ENCODE measurements around the gene HEATR1.
"Not testable (repeated sequence)": the region's sequence is repeated elsewhere in the genome, so short reads cannot be mapped to it uniquely, and the experiment has no call there.

The HEATR1 gene, protein sequence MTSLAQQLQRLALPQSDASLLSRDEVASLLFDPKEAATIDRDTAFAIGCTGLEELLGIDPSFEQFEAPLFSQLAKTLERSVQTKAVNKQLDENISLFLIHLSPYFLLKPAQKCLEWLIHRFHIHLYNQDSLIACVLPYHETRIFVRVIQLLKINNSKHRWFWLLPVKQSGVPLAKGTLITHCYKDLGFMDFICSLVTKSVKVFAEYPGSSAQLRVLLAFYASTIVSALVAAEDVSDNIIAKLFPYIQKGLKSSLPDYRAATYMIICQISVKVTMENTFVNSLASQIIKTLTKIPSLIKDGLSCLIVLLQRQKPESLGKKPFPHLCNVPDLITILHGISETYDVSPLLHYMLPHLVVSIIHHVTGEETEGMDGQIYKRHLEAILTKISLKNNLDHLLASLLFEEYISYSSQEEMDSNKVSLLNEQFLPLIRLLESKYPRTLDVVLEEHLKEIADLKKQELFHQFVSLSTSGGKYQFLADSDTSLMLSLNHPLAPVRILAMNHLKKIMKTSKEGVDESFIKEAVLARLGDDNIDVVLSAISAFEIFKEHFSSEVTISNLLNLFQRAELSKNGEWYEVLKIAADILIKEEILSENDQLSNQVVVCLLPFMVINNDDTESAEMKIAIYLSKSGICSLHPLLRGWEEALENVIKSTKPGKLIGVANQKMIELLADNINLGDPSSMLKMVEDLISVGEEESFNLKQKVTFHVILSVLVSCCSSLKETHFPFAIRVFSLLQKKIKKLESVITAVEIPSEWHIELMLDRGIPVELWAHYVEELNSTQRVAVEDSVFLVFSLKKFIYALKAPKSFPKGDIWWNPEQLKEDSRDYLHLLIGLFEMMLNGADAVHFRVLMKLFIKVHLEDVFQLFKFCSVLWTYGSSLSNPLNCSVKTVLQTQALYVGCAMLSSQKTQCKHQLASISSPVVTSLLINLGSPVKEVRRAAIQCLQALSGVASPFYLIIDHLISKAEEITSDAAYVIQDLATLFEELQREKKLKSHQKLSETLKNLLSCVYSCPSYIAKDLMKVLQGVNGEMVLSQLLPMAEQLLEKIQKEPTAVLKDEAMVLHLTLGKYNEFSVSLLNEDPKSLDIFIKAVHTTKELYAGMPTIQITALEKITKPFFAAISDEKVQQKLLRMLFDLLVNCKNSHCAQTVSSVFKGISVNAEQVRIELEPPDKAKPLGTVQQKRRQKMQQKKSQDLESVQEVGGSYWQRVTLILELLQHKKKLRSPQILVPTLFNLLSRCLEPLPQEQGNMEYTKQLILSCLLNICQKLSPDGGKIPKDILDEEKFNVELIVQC (N-terminal part only)

DNA sequence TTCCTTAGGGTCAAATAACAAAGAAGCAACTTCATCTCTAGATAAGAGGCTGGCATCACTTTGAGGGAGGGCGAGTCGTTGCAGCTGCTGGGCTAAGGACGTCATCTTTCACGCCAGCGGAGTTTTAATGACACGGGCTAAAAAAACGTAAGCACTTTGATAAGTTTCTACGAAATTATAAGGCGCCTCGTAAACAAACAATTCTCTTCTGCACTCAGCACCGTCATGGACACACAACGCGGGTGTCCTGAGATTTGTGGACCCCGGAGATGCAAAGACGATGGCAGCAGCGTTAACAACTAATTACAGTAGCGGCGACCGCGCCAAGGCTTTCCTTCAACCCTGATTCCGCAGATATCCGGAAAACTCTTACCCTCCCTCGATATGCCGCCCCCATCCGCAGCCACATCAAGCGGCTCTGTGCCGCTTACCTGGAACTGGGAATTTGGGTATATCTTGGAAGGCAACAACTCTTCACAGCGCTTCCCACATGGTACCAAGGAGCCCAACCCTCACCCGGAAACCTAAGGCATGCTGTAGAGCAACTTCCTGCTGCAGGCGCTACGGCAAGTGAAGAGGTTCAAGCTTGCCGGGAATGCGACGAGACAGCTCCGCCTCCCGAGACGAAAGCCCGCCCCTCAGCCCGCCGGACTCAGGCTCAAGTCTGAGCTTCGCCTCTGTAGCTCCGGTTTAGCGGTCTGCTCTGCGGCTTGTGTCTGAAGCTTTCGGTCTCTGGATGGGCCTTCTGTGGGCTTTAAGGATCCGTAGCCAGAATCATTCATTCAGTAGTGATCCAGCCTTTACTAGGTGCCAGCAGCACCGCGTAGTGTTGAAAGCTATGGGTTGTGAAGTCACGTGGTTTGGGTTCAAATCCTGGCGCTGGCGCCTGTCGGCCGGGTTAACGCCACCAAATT, at the start of gene HEATR1:
Gene HEATR1 (minus strand): TSS at position 526 of the 914 bp plus-strand sequence. CDS start 421 bp downstream, at position 105.
- DNase-seq = peak; percentile 91

DNA sequence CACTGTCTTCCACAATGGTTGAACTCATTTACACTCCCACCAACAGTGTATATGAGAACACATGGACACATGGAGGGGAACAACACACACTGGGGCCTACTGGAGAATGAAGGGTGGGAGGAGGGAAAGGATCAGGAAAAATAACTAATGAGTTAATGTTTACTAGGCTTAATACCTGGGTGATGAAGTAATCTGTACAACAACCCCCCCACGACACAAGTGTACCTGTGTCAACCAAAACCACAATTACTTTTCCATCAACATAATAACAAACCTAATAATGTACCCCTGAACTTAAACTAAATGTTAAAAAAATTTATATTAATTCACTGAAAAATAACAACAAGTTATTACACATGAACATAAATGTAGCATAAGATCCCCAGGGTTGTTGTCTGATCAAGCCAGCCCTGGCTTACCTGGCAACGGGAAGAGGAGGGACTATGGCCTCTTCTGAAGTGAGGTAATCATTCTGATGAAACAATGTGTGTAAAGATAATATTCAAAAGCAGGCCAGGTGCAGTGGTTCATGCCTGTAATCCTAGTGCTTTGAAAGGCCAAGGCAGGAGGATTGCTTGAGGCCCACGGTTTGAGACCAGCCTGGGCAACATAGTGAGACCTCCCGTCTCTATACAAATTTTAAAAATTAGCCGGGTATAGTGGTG, 40.8 kb upstream of the HEATR1 start:
- DNase-seq = no peak

DNA sequence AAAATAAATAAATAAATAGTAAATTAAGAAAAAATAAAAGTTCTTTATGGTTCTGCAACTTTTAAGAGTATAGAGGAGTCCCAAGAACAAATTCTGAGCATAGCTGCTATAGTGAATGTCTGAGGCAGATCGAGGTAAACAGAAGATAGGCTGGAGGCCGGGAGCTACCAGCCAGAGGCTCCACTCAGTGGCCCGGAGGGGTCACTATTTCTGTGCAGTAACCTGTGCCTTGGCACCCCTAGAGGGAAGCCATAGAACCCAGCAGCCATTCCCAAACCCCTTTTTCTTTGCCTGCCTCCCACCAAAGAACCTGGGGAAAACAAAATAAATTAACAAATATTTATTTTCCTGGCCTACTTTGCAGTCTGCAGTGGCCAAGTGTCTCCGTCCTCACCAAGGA, 38.4 kb upstream of the HEATR1 start:
- no peak for DNase-seq

DNA sequence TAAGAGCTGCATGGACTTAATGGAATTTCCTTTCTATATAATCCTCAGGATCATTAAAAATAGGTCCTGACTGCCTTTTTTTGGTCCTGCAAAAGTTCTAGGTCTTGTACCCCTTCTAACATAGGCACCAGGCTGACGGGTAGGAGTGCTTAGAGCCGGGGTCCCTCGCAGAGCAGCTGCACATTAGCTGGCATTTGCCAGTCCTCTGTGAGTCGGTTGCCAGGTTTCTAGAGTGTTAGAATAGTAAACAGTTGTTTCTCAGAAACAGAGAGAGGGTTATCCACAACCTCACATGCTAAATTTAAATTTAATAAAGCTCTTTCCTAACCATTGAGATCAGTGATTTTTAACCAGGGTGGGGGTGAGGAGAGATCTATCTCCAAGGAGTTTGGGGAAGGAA, 35.4 kb upstream of the HEATR1 start:
- DNase-seq = no peak

DNA sequence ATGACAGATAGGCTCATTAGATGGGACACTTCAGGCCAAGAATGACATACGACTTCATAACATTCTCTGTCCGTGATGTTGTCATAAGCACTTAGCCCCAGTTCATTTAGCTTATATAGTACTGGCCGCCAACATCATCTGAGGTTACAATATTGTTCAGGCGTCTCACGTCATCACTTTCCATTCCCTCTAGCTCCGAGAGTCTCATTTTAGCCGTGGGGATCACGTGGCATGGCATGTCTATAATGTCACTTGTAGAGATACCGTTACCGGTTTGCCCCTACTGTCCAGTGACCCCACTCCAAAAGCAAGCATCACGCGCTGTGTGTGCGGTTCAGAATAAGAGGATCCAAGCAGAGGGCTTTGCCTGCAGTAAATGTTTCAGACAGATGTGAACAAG, 34.6 kb upstream of the HEATR1 start:
- no peak for DNase-seq

DNA sequence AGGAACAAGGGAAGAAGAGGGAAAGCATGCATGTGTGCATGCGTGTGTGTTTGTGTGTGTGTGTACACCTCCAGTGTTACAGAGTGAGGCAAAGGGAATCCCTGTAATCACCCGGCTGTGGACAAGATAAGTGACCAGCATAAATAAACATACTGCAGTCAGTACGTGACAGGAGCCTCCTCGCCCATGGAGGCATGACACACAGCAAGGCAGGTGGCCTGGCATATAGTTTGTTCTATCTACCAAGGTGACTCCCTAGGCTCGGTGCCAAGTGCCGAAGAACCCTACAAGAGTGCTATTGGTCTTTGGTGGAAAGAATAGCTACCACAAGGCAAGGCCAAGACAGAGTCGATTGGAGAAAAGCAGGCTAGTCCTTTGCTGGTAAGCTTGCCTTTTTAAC, 31.7 kb upstream of the HEATR1 start:
- DNase-seq = no peak

DNA sequence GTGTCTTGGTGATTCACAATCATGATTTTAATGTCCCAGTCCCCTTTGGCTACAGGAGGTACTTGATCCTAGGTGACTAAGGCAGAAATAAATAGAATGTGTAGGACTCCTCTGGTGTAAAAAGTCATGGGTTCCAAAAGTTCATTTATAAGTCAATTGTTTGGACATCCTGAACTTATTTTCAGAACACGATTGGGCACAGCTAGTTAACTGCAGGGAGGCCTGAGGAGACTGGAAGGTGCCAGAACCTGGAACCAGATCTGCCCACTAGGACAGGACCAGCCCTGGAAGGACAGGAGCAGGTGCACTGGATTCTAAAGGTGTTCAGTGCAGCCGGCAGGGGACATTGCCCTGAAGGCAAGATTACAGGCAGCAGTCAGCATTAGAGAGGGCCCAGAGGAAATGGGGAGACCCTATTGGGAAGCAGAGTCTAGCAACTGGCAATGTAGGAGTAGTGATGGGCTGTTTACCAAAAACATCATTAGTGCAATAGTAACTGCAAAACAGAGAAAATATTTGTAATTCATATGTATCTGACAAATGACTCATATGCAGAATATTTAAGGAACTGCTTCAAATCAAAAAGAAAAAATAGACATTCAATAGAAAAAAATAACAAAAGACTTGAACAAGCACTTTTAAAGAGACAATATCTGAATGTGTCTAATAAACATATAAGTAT, 23.6 kb upstream of the HEATR1 start:
- DNase-seq = no peak

DNA sequence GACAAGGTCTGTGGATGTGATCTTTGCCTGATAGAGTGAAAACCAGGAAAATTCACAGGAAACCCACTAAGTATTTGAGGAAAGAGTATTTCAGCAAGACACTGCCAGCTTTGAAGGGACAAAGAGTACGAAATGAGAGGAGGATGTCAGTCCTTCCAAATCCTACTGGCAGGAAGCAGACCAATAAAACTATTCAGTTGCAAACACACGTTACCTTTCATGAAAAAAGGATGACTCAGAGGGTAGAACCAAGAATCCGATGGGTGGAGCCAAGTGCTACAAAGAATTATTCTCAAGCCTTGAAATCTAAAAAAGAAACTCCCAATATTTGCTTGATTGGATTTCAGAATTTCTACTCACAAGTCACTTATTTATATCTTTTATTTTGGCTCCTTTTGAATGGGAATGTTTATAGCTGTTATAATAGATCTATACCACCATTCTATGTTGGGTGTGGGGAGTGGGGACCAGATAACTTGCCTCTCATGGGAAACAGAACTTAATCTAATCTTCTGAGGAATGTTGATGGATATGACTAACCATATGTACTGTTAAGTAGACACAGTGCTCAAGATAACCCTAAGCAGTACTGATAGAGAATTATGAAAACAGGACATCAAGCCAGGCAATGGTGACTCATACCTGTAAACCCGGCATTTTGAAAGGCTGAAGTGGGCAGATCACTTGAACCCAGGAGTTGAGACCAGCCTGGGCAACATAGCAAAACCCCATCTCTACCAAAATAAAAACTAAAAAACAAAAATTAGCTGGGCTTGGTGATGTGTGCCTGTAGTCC, 19.3 kb upstream of the HEATR1 start:
- DNase-seq = no peak

DNA sequence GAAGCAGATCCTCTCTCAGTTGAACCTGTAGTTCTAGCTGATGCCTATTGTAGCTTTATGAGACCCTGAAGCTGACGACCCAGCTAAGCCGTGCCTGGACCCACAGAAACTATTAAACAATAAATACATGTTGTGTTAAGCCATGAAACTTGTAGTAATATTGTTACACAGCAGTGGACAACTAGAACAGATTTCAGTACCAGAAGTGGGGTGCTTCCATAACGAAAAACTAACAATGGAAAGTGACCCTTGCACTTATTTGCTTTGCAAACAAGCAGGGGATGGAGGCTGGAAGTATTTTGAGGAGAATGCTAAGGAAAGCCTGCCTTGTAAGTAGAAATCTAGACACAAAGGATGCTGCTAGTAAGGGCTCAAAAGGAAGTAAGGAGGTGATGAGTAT, 18.1 kb upstream of the HEATR1 start:
- no peak for DNase-seq

DNA sequence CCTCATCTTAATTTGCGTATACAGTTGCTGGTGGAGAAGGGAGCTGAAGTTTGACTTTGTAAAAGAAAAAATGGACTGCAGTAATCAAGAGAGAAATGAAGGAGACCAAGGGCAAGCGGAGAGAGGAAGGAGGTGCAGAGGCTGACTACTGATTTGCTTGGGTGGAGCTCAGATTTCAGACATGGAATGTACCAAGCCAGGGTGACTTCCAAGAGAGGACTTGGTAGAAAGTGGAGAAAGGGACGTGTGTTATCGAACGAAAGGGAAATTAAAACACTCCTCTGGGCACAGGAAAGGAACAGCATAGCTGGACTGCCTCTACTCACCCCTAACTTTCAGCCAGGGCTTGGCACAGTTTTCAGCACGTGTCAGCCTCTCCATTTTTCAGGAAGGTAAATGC, 15.1 kb upstream of the HEATR1 start:
- no peak for DNase-seq

DNA sequence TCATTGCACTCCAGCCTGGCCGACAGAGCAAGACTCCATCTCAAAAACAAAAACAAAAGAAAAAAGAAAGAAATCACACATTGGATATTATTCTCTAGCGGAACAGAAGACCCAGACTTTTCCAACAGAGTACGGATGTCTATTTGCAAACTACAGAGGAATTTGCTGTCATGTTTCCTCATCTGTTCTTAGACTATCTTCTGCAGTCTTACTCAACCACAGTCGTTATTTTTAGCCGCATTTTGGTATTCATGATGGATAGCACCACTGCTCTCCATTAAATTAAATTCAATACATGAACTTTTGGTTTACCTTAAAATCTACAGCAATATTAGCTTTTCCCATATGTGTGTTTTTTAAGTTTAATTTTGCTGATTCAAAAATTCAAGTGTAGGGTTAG, 14.2 kb upstream of the HEATR1 start:
- DNase-seq = no peak

DNA sequence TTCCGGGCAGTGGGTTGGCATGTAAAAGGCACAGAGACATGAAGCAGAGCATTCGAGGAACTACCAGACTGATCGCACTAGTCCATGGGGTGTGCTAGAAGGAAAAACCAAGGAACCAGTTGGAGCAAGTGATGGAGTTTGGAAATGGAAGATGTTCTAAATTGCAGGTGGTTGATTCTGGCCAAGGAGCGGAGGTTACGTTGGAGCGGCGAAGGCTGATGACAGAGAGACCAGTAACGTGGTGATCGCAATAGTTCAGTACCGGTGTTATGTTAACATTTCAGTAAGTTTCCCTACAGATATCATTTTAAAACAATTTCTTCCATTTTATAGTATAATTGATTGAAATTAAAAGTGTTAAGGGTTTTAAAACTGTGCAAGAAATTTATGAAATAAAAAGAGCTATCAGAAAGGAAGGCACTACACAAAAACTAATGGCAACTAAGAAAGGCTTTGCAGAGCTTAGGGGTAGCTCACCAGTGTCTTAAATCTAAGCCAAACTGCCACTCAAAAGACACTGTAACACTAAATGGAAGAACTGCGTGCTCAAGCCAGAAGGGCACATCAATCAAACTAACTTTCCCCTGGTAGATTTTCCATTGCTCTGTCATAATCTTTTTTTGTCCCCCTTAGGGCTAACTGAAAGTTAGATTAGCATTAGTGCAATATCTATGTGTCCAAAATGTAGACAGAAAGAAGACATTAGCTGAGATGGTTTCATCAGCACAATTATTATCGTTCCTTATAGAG, 11.3 kb upstream of the HEATR1 start:
- no peak for DNase-seq

DNA sequence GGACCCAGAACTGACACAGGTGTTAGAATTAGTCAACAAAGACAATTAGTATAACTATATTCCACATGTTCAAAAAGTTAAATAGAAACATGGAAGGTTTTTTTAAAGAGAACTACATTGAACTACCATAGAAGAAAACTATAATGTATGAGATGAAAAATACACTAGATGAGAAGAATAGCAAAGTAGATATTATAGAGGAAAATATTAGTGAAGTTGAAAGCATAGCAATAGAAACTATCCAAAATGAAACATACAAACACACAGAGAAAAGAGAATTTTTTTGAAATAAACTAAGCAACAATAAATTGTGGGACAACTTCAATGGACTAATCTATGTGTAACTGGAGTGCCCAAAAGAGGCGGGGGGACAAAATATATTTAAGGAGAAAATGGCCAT, 8.0 kb upstream of the HEATR1 start:
- no peak for DNase-seq

DNA sequence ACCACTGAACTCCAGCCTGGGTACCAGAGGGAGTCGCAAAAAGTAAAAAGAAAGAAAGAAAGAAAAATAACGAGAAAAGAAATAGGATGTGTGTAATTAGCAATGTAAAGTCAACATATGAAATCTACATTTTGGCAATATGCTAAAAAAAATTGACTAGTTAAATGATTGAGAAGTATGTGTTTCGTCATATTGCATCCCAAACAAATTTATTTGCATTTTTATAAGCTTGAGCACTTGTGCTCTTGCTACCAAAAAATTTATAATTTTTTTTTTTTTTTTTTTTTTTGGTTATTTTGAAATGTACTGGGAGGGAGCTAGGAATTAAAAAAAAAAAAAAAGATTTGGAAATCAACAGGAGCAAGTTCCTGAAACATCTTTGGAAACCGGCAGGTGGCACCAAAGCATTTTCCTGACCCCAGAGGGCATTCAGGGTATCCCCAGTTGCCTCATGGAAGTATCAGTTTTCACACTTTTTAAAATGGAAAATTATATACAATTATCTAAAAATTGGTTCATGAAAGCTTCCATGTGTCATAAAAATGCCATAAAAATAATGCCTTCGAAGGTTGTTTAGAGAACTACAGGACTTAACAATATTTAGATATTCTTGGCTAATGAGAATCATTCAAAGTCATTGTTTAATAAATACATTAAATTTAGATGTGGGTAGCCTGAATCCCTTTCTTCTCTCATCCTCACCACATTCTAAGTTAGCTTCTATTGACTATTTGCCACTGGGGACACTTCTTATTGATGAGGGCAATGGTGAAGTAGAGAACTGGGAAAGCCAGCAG, 4.8 kb upstream of the HEATR1 start:
- peak; percentile 4 for DNase-seq

DNA sequence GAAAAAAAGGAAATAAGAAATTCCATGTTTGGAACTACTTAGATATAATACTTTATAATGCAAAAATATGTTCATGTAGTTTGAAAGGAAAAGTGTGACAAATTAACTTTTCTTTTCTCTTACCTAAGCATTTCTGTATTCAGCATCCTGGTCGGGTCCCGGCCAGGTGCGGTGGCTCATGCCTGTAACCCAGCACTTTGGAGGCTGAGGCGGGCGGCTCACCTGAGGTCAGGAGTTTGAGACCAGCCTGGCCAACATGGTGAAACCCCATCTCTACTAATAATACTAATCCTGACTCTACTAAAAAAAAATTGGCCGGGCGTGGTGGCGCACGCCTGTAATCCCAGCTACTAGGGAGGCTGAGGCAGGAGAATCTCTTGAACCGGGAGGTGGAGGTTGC, 3.3 kb upstream of the HEATR1 start:
- not testable (repeated sequence) for DNase-seq

DNA sequence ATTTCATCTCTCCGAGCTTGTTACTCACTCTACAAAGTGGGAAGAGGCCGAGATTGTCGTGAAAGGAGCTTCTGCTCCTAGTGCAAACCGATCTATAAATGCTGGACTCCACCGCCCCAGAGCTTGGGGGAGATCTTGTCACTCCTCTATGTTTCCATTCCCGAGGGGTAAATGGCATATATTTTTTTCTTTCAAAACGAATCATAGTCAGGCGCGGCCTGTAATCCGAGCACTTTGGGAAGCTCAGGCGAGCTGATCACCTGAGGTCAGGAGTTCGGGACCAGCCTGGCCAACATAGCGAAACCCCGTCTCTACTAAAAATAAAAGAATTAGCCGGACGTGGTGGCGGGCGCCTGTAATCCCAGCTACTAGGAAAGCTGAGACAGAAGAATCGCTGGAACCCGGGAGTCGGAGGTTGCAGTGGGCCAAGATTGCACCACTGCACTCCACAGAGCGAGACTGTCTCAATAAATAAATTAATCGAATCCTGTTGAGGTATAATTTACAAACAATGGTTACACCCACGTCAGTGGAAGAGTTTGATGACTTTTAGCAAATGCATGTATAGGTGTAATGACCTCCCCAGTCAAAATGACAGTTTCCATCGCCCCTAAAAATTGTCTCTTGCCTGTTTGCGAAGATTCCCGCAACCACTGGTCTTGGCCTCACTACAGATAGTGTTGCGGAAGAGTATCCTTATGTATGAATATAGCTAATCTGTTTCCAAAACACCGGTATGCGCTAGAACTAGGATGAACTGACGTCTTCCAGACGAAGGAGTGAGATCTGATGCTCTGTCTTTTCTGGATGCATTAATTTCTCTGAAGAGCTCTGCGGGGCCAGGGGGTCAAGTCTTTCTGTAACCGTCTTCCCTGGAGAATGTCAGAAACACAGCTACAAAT, 840 bp upstream of the HEATR1 start:
- DNase-seq = no peak

DNA sequence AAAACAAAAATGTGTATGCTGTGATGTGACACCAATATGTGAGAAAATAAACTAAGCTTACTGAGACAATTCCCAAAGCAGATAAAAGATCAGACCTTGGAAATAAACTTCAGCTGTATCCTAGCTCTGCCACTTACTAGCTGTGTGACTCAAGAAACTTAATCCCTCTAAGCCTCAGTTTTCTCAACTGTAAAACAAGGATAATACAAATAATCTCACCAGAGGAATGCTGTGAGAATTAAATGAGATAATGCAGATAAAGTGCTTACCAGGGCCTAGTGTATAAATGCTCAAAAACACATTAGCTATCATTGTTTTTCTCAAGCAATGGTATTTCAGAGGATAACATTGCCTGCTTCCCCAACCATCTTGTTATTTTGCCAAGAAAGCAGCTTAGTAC, 2.1 kb downstream of the HEATR1 start:
- DNase-seq = no peak
